Osteoblast (primary cell): ENCODE results near the gene MEF2D. TPM values are rescaled to one million over a fixed set of nuclear protein-coding genes. Genes with fewer than 3 reads are reported as not detected.

Experiments used
- DNase-seq: peaks from one replicate; pipeline ENCODE4 v3.0.0; 2011; ENCODE audit warnings: low spot score, mixed read lengths; ENCODE audit not compliant: insufficient read length; ENCODE audit errors: missing footprints
- H2AFZ ChIP-seq: 2 replicates; pipeline ENCODE4 v1.6.0; 2011; ENCODE audit warnings: mild to moderate bottlenecking, low read length
- H3K27ac ChIP-seq: 2 replicates; pipeline ENCODE4 v1.5.1; 2011; ENCODE audit warnings: mild to moderate bottlenecking, low read depth, low read length, moderate library complexity
- H3K27me3 ChIP-seq: 2 replicates; pipeline ENCODE4 v1.6.0; 2012; ENCODE audit warnings: mild to moderate bottlenecking, control low read depth, inconsistent platforms, low read length, moderate library complexity; ENCODE audit not compliant: insufficient read depth
- H3K36me3 ChIP-seq: 2 replicates; pipeline ENCODE4 v1.5.1; 2011; ENCODE audit warnings: mild to moderate bottlenecking, low read length, control low read depth, moderate library complexity; ENCODE audit not compliant: insufficient read depth
- H3K4me1 ChIP-seq: 2 replicates; pipeline ENCODE4 v1.5.1; 2011; ENCODE audit warnings: mild to moderate bottlenecking, low read length, control low read depth, moderate library complexity; ENCODE audit not compliant: insufficient read depth
- H3K4me2 ChIP-seq: 2 replicates; pipeline ENCODE4 v1.6.0; 2011; ENCODE audit warnings: mild to moderate bottlenecking, low read length; ENCODE audit not compliant: insufficient read depth
- H3K4me3 ChIP-seq: fragments of 200-600 bp; sonication (generic); 3 replicates; pipeline ENCODE4 v1.5.1; 2012; ENCODE audit warnings: mild to moderate bottlenecking, low read length, inconsistent platforms; ENCODE audit not compliant: insufficient read depth
- H3K79me2 ChIP-seq: 2 replicates; pipeline ENCODE4 v1.6.0; 2012; ENCODE audit warnings: mild to moderate bottlenecking, low read length, control low read depth, inconsistent platforms; ENCODE audit not compliant: insufficient read depth
- H3K9me3 ChIP-seq: 2 replicates; pipeline ENCODE4 v1.5.1; 2011; ENCODE audit warnings: low read depth, low read length, control low read depth
- H4K20me1 ChIP-seq: 2 replicates; pipeline ENCODE4 v1.6.0; 2012; ENCODE audit warnings: mild to moderate bottlenecking, low read length, control low read depth; ENCODE audit not compliant: insufficient read depth
- CTCF ChIP-seq: IDR thresholded peaks from 2 replicates; pipeline ENCODE4 v1.5.1; 2011; ENCODE audit warnings: mild to moderate bottlenecking, low read depth, low read length, moderate library complexity; ENCODE audit errors: extremely low read depth
- total RNA-seq: library from RNA; depleted of rRNA; stranded (reverse); fragments of >200 nt; gene quantifications from 2 replicates; pipeline ENCODE4 v1.2.3, GENCODE V29; 2012

MEF2D gene
- total RNA-seq, 1 donor: 14.1 TPM

DNA sequence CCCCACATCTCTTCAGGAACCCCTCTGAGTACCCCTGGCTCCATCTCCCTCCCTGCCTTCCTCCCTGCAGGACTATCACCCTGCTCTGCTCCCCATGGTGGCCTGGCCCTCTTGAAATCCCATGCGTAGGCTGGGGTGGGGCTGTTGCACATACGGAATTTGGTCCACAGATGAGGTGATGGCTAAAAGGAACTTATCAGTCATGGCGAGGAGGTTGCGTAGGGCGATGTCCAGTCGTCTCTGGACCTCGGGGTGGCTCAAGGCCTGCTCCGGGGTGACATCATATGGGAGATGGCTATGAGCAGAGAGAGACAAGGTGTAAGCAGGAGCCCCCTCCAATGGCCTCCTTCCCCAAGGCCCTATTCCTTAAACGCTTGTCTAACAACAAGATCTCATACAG lies 36.5 kb upstream of the MEF2D start:
- Histone ChIP-seq H3K4me2 (no peak overlapping the region), H3K36me3 (peaks cover 66% of the 10 kb centered on the region), H4K20me1 (no peaks in the 10 kb centered on the region), H3K79me2 (no peaks in the 10 kb centered on the region), H3K27me3 (no peaks in the 10 kb centered on the region), H3K9me3 (no peaks in the 10 kb centered on the region), H3K4me1 (no peaks in the 10 kb centered on the region), H3K4me3 (no peak overlapping the region), H3K27ac (no peak overlapping the region), H2AFZ (no peak overlapping the region)
- no peak for TF ChIP-seq CTCF
- DNase-seq: no peak

DNA sequence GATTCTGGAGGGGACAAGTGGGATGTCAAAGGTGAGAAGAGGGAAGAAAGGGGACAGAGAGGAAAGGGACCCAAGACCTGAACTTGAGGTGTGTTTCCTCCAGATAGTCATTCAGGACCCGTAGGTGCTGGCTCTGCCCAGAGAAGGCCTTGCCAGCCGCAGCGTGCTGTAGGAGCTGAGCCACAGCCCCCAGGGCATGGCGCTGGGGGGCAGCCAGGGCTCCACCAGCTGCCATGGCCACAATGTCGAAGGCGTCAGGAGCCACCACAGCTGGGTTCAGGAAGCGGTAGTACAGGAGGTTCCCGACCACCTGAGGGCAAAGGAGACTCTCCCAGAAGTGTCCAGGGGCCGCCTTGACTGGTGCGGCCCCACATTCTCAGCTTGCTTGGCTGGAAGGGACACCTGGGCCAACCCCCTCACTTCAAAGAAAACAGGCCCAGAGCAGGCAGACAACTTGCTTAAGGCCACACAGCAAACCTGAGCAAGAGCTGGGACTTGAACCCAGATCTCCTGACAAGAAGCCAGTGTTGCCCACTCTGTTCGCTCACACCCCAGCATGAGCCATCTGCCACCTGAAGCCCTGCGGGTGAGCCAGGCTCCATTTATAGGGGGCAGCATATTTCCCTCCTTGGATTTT lies 34.0 kb upstream of the MEF2D start:
- DNase-seq: no peak

GRCh38 chr1:156533568-156534220 lies 33.1 kb upstream of the MEF2D start:
- no peaks in the 10 kb centered on the region for H3K79me2 ChIP-seq
- H3K4me1 ChIP-seq: no peaks in the 10 kb centered on the region
- no peak overlapping the region for H3K4me2 ChIP-seq
- DNase-seq: no peak
- no peak overlapping the region for H3K27ac ChIP-seq
- no peak overlapping the region for H3K4me3 ChIP-seq
- no peak for TF ChIP-seq CTCF
- H3K36me3 ChIP-seq: peaks cover 55% of the 10 kb centered on the region
- no peaks in the 10 kb centered on the region for H4K20me1 ChIP-seq
- no peaks in the 10 kb centered on the region for H3K9me3 ChIP-seq
- no peak overlapping the region for H2AFZ ChIP-seq
- no peaks in the 10 kb centered on the region for H3K27me3 ChIP-seq

More for the DNA sequence above, 34.0 kb upstream of the MEF2D start:
- Histone ChIP-seq H4K20me1 (no peaks in the 10 kb centered on the region), H3K27ac (no peak overlapping the region), H3K4me3 (no peak overlapping the region), H3K9me3 (no peaks in the 10 kb centered on the region), H3K36me3 (peaks cover 55% of the 10 kb centered on the region), H3K4me1 (no peaks in the 10 kb centered on the region), H3K79me2 (no peaks in the 10 kb centered on the region), H2AFZ (no peak overlapping the region), H3K4me2 (no peak overlapping the region), H3K27me3 (no peaks in the 10 kb centered on the region)
- TF ChIP-seq CTCF: no peak

DNA sequence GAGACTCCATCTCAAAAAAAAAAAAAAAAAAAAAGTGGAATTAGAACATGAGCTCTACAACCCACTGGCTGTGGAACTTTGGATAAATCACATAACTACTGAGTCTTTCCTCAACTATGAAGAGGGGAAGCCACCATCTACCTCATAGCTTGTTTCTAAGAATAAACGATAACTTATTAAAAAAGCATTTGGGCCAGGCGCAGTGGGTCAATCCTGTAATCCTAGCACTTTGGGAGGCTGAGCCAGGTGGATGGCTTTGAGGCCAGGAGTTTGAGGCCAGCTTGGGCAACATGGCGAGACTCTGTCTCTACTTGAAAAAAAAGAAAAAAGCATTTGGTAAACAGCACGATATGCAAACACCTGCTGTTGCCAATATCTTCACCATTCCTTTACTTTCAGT lies 31.8 kb upstream of the MEF2D start:
- H4K20me1 ChIP-seq: no peaks in the 10 kb centered on the region

More for the DNA sequence above, 31.8 kb upstream of the MEF2D start:
- Histone ChIP-seq H3K4me1 (no peaks in the 10 kb centered on the region), H2AFZ (no peak overlapping the region), H3K79me2 (no peaks in the 10 kb centered on the region), H3K4me2 (no peak overlapping the region), H3K27me3 (no peaks in the 10 kb centered on the region), H3K4me3 (no peak overlapping the region), H3K27ac (no peak overlapping the region), H3K9me3 (no peaks in the 10 kb centered on the region), H3K36me3 (peaks cover 65% of the 10 kb centered on the region)
- no peak for DNase-seq
- no peak for TF ChIP-seq CTCF
